Adipocyte (in vitro differentiated cells): ENCODE measurements around the gene SETD6.

ENCODE experiments used
- DNase-seq: peaks from one replicate; pipeline ENCODE4 v3.0.0-alpha.2; 2015; ENCODE audit warnings: low read depth
- H3K27me3 ChIP-seq: replicated peaks from 2 replicates; pipeline ENCODE4 v1.7.0; 2013; ENCODE audit warnings: mild to moderate bottlenecking, low read length, moderate library complexity; ENCODE audit not compliant: control insufficient read depth, insufficient read depth
- H3K36me3 ChIP-seq: 2 replicates; pipeline ENCODE4 v1.7.0; 2013; ENCODE audit warnings: low read length, mild to moderate bottlenecking, moderate library complexity; ENCODE audit not compliant: control insufficient read depth, insufficient read depth, severe bottlenecking
- H3K4me1 ChIP-seq: 2 replicates; pipeline ENCODE4 v1.7.0; 2013; ENCODE audit warnings: mild to moderate bottlenecking, low read length, moderate library complexity; ENCODE audit not compliant: control insufficient read depth, insufficient read depth
- H3K4me3 ChIP-seq: 2 replicates; pipeline ENCODE4 v1.7.0; 2013; ENCODE audit warnings: mild to moderate bottlenecking, low read length, moderate library complexity
- H3K9ac ChIP-seq: 2 replicates; pipeline ENCODE4 v1.7.0; 2013; ENCODE audit warnings: mild to moderate bottlenecking, low read length, moderate library complexity
- H3K9me3 ChIP-seq: 2 replicates; pipeline ENCODE4 v1.7.0; 2013; ENCODE audit warnings: mild to moderate bottlenecking, low read length, moderate library complexity; ENCODE audit not compliant: control insufficient read depth

The SETD6 gene

GRCh38 chr16:58503166-58503862, 12.0 kb upstream of the SETD6 start:
- no peak overlapping the region for H3K9ac ChIP-seq
- no peak overlapping the region for H3K4me3 ChIP-seq
- peaks cover 23% of the 10 kb centered on the region for H3K27me3 ChIP-seq
- peaks cover 4% of the 10 kb centered on the region for H3K4me1 ChIP-seq
- no peaks in the 10 kb centered on the region for H3K9me3 ChIP-seq
- H3K36me3 ChIP-seq: no peaks in the 10 kb centered on the region
- DNase-seq: no peak

- no peaks in the 10 kb centered on the region for H3K36me3 ChIP-seq
- peaks cover 23% of the 10 kb centered on the region for H3K27me3 ChIP-seq
- H3K9me3 ChIP-seq: no peaks in the 10 kb centered on the region
- no peak overlapping the region for H3K4me3 ChIP-seq
- no peak for DNase-seq
- H3K4me1 ChIP-seq: peaks cover 4% of the 10 kb centered on the region
- H3K9ac ChIP-seq: no peak overlapping the region
Measured at GRCh38 chr16:58503863-58504688, 11.2 kb upstream of the SETD6 start.

- H3K4me3 ChIP-seq: no peak overlapping the region
- H3K9ac ChIP-seq: no peak overlapping the region
- H3K9me3 ChIP-seq: no peaks in the 10 kb centered on the region
- H3K4me1 ChIP-seq: no peaks in the 10 kb centered on the region
- H3K36me3 ChIP-seq: no peaks in the 10 kb centered on the region
- no peak for DNase-seq
- H3K27me3 ChIP-seq: peaks cover 14% of the 10 kb centered on the region
Measured at GRCh38 chr16:58506241-58507194, 8.8 kb upstream of the SETD6 start.

GRCh38 chr16:58507195-58507962, 7.9 kb upstream of the SETD6 start:
- Histone ChIP-seq H3K9me3 (no peaks in the 10 kb centered on the region), H3K36me3 (no peaks in the 10 kb centered on the region), H3K27me3 (peaks cover 6% of the 10 kb centered on the region), H3K4me3 (no peak overlapping the region), H3K9ac (no peak overlapping the region), H3K4me1 (no peaks in the 10 kb centered on the region)
- no peak for DNase-seq

GRCh38 chr16:58507963-58508670, 7.2 kb upstream of the SETD6 start:
- Histone ChIP-seq H3K27me3 (no peaks in the 10 kb centered on the region), H3K9ac (no peak overlapping the region), H3K4me3 (no peak overlapping the region), H3K4me1 (no peaks in the 10 kb centered on the region), H3K9me3 (no peaks in the 10 kb centered on the region), H3K36me3 (no peaks in the 10 kb centered on the region)
- DNase-seq: no peak

- H3K9me3 ChIP-seq: no peaks in the 10 kb centered on the region
- no peak overlapping the region for H3K4me3 ChIP-seq
- no peak for DNase-seq
- no peaks in the 10 kb centered on the region for H3K36me3 ChIP-seq
- H3K9ac ChIP-seq: no peak overlapping the region
- H3K27me3 ChIP-seq: no peaks in the 10 kb centered on the region
- no peaks in the 10 kb centered on the region for H3K4me1 ChIP-seq
Measured at GRCh38 chr16:58508671-58509251, 6.6 kb upstream of the SETD6 start.

GRCh38 chr16:58509256-58510096, 5.8 kb upstream of the SETD6 start:
- H3K4me1 ChIP-seq: no peaks in the 10 kb centered on the region
- H3K27me3 ChIP-seq: no peaks in the 10 kb centered on the region
- no peak for DNase-seq
- H3K36me3 ChIP-seq: no peaks in the 10 kb centered on the region
- H3K9me3 ChIP-seq: no peaks in the 10 kb centered on the region
- no peak overlapping the region for H3K4me3 ChIP-seq
- no peak overlapping the region for H3K9ac ChIP-seq

- Histone ChIP-seq H3K9ac (no peak overlapping the region), H3K4me3 (no peak overlapping the region), H3K4me1 (peaks cover 6% of the 10 kb centered on the region), H3K27me3 (no peaks in the 10 kb centered on the region), H3K36me3 (no peaks in the 10 kb centered on the region), H3K9me3 (no peaks in the 10 kb centered on the region)
- no peak for DNase-seq
Measured at GRCh38 chr16:58510097-58510775, 5.1 kb upstream of the SETD6 start.
